LNCaP clone FGC (cell line): ENCODE data around the gene AIFM2.

Experiments
- DNase-seq: peaks from one replicate; pipeline ENCODE4 v3.0.0-alpha.2; 2011; ENCODE audit warnings: low read depth
- H3K4me3 ChIP-seq: 2 replicates; pipeline ENCODE4 v1.5.1; 2011; ENCODE audit warnings: mild to moderate bottlenecking, low read depth, low read length, control low read depth
- TF ChIP-seq, protein P1 (sequence below): IDR thresholded peaks from 2 replicates; pipeline ENCODE4 v1.5.1; 2012; ENCODE audit warnings: mild to moderate bottlenecking; ENCODE audit not compliant: control insufficient read depth, insufficient read depth; ENCODE audit errors: extremely low read depth

Gene AIFM2

DNA sequence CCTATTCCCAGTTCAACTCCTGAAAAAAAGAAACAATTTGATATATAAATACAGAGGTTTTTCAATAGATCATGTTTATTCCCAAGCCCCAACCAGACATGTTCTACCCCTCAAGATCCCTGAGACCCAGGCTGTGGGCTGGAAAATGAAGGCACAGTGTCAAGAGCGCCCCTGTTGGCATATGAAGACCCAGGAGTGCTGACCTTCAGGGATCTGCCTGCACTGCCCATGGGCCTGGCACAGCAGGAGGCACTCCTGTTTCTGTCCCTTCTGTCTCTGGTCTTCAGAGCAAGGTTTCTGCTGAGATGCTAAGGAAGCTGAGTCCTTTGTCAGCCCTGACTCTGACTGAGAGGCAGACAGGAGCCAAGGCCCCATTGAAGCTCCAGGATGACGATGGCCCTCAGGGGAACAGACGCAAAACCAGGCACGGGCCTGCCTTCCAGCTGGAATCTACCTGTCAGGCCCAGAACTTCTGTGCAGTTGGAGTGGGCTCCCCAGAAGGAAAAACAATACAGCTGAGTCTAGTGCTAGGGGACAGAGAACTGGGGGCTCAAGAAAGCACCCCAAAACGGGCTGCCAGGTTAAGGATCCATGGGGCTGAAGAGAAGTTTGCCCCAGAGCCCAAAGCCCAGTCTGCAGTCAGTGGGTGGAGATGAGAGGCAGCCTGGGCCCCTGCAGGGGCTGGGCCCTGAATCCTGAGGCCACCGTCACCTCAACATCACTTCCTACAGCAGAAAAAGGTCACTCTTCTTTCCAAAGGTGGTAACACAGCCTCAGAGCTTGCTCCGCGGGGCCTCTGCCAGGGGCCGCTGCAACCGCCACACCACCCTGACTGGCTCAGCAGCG, 6.7 kb upstream of the AIFM2 start:
- no peak for DNase-seq
- no peak overlapping the region for H3K4me3 ChIP-seq
- TF ChIP-seq, protein P1, sequence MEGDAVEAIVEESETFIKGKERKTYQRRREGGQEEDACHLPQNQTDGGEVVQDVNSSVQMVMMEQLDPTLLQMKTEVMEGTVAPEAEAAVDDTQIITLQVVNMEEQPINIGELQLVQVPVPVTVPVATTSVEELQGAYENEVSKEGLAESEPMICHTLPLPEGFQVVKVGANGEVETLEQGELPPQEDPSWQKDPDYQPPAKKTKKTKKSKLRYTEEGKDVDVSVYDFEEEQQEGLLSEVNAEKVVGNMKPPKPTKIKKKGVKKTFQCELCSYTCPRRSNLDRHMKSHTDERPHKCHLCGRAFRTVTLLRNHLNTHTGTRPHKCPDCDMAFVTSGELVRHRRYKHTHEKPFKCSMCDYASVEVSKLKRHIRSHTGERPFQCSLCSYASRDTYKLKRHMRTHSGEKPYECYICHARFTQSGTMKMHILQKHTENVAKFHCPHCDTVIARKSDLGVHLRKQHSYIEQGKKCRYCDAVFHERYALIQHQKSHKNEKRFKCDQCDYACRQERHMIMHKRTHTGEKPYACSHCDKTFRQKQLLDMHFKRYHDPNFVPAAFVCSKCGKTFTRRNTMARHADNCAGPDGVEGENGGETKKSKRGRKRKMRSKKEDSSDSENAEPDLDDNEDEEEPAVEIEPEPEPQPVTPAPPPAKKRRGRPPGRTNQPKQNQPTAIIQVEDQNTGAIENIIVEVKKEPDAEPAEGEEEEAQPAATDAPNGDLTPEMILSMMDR: no peak

DNA sequence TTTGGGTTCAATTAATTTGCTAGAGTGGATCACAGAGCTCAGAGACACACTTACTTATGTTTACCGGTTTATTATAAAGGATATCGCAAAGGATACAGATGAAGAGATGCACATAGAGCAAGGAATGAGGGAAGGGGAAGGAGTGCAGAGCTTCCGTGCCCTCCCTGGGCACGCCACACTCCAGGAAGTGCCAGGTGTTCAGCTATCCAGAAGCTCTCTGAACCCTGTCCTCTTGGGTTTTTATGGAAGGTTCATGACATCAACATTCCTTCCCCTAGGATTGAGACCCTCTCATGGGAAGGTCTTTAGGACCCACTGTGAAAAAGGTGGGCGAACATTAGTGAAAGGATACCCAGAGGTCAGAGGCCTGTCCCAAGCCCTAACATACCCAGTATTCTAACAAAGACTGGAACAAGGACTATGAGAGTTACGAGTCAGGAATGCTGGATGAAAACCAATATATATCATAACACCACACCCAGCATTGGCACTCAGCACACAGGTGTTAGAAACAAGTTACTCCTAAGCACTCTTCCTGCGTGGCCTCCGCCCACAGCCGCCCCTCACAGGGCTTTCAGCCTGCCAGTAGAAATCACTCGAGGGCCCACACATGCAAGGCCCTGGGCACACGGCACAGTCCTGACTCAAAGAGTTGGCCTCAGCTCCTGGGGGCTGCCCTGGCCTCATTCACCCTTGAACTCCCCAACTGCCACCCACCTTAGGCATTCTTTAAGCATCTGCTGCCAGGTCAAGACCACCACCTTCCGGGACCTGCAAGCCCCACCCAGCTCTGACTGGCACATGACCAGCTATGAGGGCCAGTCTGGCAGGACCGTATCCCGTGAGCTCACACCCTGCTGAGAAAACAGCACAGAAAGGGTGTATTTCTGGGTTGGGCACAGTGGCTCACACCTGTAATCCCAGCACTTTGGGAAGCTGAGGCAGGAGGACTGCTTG, 5.6 kb upstream of the AIFM2 start:
- no peak overlapping the region for H3K4me3 ChIP-seq
- no peak for DNase-seq
- TF ChIP-seq, protein P1: no peak

DNA sequence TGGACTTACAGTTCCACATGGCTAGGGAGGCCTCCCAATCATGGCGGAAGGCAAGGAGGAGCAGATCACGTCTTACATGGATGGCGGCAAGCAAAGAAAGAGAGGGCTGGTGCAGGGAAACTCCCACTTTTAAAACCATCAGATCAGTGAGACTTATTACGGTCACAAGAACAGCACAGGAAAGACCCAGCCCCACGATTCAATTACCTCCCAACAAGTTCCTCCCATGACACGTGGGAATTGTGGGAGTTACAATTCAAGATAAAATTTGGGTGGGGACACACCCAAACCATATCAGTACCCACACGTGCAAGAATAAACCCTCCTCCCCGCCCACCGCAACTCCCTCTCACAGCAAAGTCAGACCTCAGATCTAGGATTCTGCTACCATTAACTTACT, 4.5 kb upstream of the AIFM2 start:
- TF ChIP-seq, protein P1: no peak
- no peak for DNase-seq
- H3K4me3 ChIP-seq: no peak overlapping the region

DNA sequence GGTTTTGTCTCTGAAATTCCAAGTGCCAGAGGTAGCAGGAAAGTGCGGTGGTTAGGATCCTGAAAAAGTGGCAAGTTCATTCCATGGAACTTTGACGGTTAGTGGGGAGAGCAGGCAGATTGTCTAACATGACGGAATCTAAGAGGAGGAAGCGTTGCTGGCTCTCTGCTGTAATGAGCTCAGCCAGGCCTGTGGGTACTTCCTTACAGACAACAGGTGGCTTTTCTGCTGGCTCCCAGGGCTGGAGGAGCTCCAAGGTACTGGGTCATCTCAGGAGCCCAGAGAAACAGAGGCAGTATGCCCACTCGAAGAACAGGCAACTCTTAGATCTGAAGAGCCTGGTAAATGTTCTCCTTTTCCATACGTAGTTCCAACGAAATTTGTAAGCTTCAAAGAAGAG, 3.1 kb upstream of the AIFM2 start:
- no peak overlapping the region for H3K4me3 ChIP-seq
- no peak for DNase-seq
- TF ChIP-seq, protein P1: no peak

DNA sequence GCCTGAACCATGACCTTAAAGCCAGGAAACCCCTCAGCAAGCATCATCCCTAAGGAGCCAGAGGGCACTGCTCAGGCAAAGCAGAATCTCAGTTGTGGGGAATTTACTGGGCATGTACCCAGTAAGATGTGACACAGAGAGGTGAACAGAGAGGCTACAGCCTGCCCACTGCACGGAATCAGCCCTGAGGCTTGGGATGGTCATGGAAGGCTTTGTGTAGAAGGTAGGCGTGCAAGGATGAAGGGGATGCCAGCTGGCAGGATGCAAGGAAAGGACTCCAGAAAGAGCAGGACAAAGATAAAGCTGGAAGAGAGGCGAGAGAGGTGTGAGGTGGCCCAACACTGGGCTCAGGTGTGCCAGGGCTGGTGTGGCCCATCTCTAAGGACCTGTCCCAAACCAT, 2.4 kb upstream of the AIFM2 start:
- no peak overlapping the region for H3K4me3 ChIP-seq
- DNase-seq: no peak
- TF ChIP-seq, protein P1: no peak

DNA sequence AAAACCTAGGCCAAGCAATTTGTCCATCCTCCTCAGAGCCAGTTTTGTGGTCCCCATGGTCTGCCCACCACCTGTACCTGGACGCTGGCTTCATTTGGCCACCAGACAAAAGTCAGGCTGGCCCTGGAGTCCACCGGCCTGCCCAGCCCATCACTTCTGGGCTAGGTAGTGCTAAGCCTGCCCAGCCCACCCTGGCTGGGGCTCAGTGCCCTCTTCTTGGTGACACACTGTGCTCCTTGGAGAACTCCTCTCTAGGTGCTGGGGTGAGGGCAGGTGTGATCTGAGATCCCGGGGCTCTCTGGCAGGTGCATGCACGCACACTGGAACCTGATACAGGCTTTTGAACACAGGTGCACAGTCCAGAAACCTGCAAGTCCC, 1.1 kb downstream of the AIFM2 start:
- no peak overlapping the region for H3K4me3 ChIP-seq
- no peak for DNase-seq
- TF ChIP-seq, protein P1: no peak
